ENCODE results near the gene PITPNM3. TPM values are rescaled to one million over a fixed set of nuclear protein-coding genes. Genes with fewer than 3 reads are reported as not detected.

PITPNM3 gene
- total RNA-seq, 1 donor from 2014 or later = 8.6 TPM

DNA sequence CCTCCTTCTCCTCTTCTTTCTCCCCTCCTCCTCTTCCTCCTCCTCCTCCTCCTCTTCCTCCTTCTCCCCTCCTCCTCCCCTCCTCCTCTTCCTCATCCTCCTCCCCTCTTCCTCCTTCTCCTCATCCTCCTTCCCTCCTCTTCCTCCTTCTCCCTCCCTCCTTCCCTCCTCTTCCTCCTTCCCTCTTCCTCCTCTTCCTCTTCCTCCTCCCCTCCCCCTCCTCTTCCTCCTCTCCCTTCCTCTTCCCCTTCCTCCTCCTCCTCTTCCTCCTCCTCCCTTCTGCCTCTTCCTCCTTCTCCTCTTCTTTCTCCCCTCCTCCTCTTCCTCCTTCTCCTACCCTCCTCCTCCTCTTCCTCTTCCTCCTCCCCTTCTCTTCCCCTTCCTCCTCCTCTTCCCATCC, 5.1 kb upstream of the PITPNM3 start:
- Histone ChIP-seq H3K27me3 (no peaks in the 10 kb centered on the region), H3K4me1 (peaks cover 16% of the 10 kb centered on the region), H3K36me3 (no peaks in the 10 kb centered on the region), H3K27ac (no peak overlapping the region), H3K4me3 (no peak overlapping the region), H3K9me3 (no peaks in the 10 kb centered on the region)
- intact Hi-C loops (cut with DNase I) = no loop called here
- TF ChIP-seq POLR2A (IDR thresholded peaks at IDR 0.05) (no peak), POLR2AphosphoS5 (IDR thresholded peaks at IDR 0.05; ENCODE audit: insufficient read depth in 1 of 2, low read depth in 1 of 2) (no peak)
- TF ChIP-seq, protein P1, sequence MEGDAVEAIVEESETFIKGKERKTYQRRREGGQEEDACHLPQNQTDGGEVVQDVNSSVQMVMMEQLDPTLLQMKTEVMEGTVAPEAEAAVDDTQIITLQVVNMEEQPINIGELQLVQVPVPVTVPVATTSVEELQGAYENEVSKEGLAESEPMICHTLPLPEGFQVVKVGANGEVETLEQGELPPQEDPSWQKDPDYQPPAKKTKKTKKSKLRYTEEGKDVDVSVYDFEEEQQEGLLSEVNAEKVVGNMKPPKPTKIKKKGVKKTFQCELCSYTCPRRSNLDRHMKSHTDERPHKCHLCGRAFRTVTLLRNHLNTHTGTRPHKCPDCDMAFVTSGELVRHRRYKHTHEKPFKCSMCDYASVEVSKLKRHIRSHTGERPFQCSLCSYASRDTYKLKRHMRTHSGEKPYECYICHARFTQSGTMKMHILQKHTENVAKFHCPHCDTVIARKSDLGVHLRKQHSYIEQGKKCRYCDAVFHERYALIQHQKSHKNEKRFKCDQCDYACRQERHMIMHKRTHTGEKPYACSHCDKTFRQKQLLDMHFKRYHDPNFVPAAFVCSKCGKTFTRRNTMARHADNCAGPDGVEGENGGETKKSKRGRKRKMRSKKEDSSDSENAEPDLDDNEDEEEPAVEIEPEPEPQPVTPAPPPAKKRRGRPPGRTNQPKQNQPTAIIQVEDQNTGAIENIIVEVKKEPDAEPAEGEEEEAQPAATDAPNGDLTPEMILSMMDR (IDR thresholded peaks at IDR 0.05) = no peak
- no peak for DNase-seq (ENCODE audit: extremely low spot score in 2 of 2)

DNA sequence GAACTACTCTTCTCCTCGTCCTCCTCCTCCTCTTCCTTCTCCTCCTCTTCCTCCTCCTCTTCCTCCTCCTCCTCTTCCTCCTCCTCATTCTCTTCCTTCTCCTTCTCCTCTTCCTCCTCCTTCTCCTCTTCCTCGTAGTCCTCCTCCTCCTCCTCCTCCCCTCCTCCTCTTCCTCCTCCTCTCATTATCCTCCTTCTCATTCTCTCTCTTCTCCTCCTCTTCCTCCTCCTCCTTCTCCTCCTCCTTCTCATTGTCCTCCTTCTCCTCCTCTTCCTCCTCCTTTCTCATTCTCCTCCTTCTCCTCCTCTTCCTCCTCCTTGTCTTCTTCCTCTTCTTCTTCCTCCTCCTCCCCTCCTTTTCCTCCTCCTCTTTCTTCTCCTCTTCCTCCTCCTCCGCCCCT, 4.1 kb upstream of the PITPNM3 start:
- Histone ChIP-seq H3K9me3 (no peaks in the 10 kb centered on the region), H3K36me3 (no peaks in the 10 kb centered on the region), H3K27ac (no peak overlapping the region), H3K4me3 (no peak overlapping the region), H3K4me1 (peaks cover 22% of the 10 kb centered on the region), H3K27me3 (no peaks in the 10 kb centered on the region)
- no peak for DNase-seq (ENCODE audit: extremely low spot score in 2 of 2)
- no peak for TF ChIP-seq POLR2AphosphoS5 (IDR thresholded peaks at IDR 0.05; ENCODE audit: insufficient read depth in 1 of 2, low read depth in 1 of 2)
- TF ChIP-seq, protein P1 (IDR thresholded peaks at IDR 0.05) = no peak
- no peak for TF ChIP-seq POLR2A (IDR thresholded peaks at IDR 0.05)
- intact Hi-C loops (cut with DNase I) = no loop called here

DNA sequence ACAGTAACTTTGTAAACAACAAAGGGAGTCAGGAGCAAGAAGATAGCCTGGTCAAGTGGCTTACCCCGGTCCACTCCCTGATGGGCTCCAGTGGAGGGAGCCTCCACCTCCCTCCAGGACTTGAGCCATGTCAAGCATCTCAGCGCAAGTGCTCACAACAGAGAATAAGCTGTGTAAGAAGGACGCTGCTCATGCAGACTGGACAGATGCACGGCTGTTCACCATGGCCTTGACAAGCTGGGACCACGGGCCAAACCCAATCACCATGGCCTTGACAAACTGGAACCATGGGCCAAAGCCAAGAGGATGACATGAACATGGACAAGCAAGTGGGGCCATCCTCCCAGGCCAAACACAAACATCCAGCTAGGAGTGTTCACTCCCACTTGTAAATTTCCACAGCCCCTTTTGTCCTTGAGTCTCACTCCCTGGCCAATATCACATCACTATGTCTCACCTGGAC, 3.4 kb upstream of the PITPNM3 start:
- H3K27ac ChIP-seq = no peak overlapping the region
- H3K4me3 ChIP-seq = no peak overlapping the region
- intact Hi-C loops (cut with DNase I) = no loop called here
- H3K9me3 ChIP-seq = no peaks in the 10 kb centered on the region
- no peaks in the 10 kb centered on the region for H3K27me3 ChIP-seq
- H3K36me3 ChIP-seq = no peaks in the 10 kb centered on the region
- no peak for DNase-seq (ENCODE audit: extremely low spot score in 2 of 2)
- no peak for TF ChIP-seq POLR2A (IDR thresholded peaks at IDR 0.05)
- TF ChIP-seq, protein P1 (IDR thresholded peaks at IDR 0.05) = no peak
- H3K4me1 ChIP-seq = peaks cover 29% of the 10 kb centered on the region

DNA sequence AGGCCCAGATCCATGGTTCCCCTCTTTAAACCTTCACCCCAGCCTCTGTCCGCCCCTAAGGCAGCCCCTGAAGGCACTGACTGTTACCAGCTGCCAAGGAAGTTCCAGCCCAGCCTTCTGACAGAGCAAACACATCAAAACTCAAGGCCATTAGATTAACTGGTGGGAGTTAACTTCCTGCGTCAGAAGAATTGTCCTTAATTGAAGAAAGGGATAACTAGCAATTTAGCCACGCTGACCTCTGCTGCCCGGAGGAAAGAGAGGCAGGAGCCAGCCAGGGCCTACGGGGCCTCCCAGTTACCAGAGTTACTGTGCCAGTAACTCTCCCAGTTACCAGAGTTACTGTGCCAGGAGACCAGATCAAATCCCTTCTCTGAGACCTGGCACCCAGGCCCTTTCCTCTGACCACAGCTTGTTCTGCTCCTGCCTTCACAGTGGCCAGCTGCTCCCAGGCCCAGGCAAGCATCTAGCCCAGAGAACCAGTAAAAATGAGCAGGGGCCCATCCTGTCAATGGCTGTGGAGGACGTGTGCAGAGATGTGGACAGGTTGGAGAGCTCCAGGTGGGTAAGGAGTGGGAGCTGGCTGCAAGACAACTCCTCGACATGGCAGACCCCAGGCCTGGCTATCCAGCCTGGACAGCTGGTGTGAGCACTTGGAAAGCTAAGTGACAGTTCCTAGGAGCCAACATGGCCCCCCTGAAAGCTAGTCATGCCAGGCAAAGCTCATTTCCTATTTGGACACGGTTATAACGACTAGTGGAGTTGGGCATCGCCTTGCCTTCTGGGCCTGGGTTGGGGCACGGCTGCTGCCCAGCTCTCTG, 2.8 kb upstream of the PITPNM3 start:
- Histone ChIP-seq H3K9me3 (no peaks in the 10 kb centered on the region), H3K27me3 (no peaks in the 10 kb centered on the region), H3K4me1 (peaks cover 34% of the 10 kb centered on the region), H3K27ac (no peak overlapping the region), H3K4me3 (no peak overlapping the region), H3K36me3 (no peaks in the 10 kb centered on the region)
- DNase-seq (ENCODE audit: extremely low spot score in 2 of 2) = no peak
- TF ChIP-seq POLR2A (IDR thresholded peaks at IDR 0.05) (no peak), POLR2AphosphoS5 (IDR thresholded peaks at IDR 0.05; ENCODE audit: insufficient read depth in 1 of 2, low read depth in 1 of 2) (no peak)
- TF ChIP-seq, protein P1 (IDR thresholded peaks at IDR 0.05) = no peak
- intact Hi-C loops (cut with DNase I) = no loop called here

DNA sequence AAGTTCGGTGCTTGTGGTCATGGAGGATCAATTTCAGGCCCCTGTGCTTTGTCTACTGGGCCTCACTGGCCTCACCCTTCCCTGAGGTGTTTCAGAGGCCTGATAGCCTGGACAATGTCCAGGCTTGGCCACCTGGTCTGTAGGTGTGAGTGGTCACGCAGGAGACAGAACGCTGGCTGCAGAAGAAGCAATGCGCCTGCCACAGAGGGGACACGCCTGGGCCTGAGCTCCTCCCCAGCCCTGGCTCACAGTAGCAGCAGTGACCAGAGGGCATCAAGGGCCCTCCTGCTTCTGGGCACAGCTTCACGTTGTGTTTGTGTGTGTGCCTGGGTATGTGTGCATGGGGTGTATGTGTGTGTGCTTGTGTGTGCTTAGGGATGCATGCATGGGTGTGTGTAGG, 1.9 kb upstream of the PITPNM3 start:
- TF ChIP-seq POLR2AphosphoS5 (IDR thresholded peaks at IDR 0.05; ENCODE audit: insufficient read depth in 1 of 2, low read depth in 1 of 2) (no peak), POLR2A (IDR thresholded peaks at IDR 0.05) (no peak)
- TF ChIP-seq, protein P1 (IDR thresholded peaks at IDR 0.05) = no peak
- H3K4me1 ChIP-seq = peaks cover 40% of the 10 kb centered on the region
- H3K4me3 ChIP-seq = no peak overlapping the region
- H3K27ac ChIP-seq = no peak overlapping the region
- no peaks in the 10 kb centered on the region for H3K36me3 ChIP-seq
- intact Hi-C loops (cut with DNase I) = no loop called here
- DNase-seq (ENCODE audit: extremely low spot score in 2 of 2) = no peak
- no peaks in the 10 kb centered on the region for H3K27me3 ChIP-seq
- H3K9me3 ChIP-seq = no peaks in the 10 kb centered on the region
